HS-5 (cell line): ENCODE results near the gene SELPLG.
"Not testable (repeated sequence)": the region's sequence is repeated elsewhere in the genome, so short reads cannot be mapped to it uniquely, and the experiment has no call there.

Source experiments
- DNase-seq: peaks from one replicate; pipeline ENCODE4 v3.0.0-alpha.2; 2012; ENCODE audit warnings: low read depth

SELPLG gene

DNA sequence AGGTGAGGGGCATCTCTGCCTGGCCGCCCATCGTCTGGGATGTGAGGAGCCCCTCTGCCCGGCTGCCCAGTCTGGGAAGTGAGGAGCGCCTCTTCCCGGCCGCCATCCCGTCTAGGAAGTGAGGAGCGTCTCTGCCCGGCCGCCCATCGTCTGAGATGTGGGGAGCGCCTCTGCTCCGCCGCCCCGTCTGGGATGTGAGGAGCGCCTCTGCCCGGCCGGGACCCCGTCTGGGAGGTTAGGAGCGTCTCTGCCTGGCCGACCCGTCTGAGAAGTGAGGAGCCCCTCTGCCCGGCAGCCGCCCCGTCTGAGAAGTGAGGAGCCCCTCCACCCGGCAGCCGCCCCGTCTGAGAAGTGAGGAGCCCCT is 22.1 kb upstream of the SELPLG start:
- DNase-seq = not testable (repeated sequence)

DNA sequence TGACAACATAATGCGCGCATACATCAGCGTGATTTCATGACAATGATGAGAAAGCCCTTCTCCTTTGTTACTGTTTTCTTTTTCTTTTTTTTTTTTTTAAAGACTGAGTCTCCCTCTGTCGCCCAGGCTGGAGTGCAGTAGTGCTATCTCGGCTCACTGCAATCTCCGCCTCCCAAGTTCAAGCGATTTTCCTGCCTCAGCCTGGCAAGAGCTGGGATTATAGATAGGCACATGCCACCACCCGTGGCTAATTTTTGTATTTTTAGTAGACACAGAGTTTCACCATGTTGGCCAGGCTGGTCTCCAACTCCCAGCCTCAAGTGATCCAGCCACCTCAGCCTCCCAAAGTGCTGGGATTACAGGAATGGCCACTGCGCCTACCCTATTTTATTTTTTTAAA is 20.9 kb upstream of the SELPLG start:
- not testable (repeated sequence) for DNase-seq

DNA sequence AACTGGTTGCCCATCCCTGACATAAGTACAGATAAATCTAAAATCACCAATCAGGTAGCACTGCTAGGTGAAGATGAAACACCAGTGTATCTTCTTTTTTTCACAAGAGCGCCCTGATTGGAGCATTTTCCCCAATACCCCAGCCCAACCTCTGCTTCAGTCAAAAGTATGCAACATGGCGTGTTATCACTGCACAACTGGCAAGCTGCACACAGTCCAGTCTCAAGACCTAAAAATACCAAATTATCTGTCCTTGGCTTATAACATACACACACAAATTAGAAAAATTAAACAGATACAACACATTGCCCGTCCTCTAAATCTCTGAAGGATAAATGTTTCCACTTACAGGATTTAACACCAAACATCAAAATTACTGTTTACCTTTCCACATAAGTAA is 20.2 kb upstream of the SELPLG start:
- no peak for DNase-seq

DNA sequence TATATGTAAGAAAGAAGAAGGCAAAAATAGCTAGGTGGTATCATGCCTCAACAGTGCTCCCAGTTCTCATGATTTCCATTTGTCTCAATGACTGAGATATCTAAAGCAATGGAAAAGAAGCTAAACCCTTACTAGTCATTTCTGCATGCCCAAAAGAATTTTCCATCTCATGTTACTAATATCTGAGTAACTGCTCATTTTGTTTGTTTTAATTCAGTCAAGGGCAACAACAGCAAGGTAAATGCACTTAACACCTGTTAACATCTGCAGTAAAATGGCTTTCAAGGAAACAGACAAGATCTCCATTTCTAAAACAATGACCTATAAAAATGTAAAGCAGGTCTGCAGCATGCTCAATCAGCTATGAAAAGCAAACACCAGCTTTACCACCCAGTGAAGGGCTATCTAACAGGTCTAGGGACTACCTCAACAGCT is 19.4 kb upstream of the SELPLG start:
- no peak for DNase-seq

DNA sequence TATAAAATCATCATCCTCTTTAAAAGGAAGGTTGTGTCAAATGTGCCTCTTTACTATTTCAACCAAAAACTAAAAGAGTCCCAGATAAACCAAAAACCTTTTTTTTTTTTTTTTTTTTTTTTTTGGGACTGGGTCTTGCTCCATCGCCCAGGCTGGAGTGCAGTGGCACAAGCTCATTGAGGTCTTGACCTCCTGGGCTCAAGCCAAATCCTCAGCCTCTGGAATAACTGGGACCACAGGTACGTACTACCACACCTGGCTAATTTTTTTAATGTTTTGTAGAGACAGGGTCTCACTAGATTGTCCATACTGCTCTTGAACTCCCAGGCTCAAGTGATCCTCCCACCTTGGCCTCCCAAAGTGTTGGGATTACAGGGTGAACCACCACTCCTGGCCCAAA is 16.4 kb upstream of the SELPLG start:
- DNase-seq = no peak

DNA sequence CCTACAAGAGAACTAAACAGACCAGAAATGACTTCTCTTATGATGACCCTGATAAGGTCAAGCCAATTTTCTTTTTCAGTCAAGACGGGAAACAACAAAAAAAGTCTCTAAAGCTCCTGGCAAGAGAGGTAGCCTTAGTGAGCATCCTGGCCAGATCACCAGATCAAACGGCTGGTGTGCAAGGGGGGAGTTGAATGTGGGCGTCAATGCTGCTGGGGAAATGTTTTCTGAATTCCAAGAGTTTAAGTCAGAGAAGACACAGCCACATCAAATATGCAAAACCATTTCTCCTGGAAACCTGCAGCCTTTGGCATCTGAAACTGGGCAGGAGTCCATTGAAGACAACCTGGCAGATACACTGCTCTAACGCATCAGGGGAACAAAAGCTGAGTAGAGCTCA is 16.0 kb upstream of the SELPLG start:
- peak; percentile 85 for DNase-seq

DNA sequence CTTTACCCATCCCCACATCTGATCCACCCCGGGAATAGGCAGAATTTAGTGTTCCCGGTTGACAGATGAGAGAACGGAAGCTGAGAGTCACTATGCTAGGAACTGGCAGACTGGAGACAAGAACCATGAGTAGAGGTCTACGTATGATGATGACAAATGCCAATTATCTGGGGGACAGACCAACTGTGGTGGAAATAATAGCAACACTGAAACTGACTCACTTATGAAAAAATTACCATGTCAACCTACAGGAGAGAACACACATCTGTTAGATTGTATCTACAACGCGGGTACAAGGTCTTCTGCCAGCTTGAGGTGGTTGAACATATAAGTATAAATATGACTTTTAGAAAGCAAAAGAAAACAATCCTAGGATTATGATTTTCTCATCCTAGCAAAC is 15.4 kb upstream of the SELPLG start:
- DNase-seq = no peak

DNA sequence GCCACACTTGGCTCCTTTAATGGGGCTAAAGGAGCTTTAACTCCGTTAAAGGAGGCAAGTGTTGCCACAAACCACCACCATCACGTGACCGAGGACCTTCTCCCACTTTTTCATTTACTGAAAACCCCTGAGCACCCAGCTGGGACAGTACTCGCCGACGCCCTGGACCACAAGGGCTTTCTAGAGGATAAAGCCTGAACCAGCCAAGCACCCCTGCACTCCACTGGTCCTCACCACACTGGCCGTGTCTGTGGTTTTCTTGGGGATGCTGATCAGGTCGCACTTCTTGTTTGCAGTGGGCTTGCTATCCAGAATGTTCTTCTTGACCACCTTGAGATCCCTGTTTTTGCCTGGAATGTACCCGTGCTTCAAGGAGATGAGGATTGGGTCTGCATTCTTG is 14.7 kb upstream of the SELPLG start:
- no peak for DNase-seq

DNA sequence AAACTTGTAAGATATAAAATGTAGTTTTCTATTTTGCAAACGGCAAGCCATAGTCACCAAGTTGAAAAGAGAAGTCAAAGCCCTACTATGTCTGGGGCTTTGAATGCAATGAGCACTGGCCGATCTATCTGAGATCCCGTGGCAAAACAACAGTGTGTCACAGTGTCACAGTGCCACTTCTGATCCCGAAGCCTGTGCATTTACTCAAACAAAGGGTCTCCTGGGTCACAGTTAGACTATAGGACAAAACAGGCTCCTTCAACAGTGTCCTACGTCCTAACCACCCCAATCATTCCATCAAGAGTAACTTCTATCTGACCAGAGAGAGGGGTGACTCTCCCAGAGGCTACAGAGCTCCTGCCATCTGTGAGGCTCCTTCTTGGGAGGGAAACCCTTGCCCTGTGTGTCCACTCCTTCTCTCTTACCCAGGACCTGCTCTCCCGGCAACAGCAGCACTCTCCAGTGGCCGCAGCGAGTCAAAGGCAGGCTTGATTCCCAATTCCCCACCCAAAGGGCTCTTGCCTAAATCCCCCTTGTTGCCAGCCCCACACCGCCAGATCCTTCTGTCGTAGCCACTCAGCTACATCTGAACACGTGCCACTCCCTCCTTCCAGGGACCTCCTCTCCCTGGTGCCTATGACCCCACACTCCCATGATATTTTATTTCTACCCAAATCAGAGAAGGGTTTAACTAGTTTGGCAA is 14.0 kb upstream of the SELPLG start:
- no peak for DNase-seq

DNA sequence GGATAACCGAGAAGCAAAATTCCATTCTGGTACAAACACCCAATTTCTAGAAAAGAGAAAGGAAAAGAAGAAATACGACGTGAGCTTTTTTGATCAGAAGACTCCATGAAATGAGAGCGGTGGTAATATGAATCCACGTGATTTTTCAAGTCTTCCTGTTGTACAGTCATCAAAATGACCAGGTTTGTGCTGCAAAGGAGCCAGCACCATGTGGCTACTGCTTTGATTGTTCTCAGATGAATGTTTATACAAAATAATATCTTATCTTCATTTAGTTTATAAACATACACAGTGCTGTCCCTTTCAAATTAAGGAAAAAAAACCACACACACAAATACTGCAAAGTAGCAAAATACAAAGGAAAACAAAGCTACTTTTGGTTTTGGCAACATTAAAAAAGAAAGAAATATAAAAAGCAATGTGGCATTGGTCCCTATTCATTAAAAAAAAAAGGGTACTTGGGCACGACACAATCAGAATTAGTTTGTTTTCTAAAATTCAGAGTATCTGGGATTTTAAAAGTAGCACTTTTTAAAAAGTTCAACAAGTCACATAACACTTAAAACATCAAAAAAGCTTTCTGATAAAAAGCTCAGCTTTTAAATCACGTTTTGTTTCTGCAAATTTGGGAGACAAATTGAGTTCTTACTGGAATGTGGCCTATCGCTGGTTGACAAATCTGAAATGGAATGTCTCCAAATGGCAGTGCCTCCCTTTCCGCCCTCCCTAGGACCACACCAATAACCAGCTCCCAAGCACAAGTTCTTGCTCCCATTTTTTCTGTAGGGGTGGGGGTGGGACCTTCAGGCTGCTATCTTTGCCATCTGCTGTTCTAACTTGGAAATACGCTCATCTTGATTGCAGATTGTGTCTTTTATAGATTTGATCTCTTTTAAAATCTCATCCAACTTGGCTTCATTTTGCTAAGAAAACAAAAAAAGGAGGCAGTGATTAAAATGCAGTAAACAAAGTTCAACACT is 13.2 kb upstream of the SELPLG start:
- no peak for DNase-seq

DNA sequence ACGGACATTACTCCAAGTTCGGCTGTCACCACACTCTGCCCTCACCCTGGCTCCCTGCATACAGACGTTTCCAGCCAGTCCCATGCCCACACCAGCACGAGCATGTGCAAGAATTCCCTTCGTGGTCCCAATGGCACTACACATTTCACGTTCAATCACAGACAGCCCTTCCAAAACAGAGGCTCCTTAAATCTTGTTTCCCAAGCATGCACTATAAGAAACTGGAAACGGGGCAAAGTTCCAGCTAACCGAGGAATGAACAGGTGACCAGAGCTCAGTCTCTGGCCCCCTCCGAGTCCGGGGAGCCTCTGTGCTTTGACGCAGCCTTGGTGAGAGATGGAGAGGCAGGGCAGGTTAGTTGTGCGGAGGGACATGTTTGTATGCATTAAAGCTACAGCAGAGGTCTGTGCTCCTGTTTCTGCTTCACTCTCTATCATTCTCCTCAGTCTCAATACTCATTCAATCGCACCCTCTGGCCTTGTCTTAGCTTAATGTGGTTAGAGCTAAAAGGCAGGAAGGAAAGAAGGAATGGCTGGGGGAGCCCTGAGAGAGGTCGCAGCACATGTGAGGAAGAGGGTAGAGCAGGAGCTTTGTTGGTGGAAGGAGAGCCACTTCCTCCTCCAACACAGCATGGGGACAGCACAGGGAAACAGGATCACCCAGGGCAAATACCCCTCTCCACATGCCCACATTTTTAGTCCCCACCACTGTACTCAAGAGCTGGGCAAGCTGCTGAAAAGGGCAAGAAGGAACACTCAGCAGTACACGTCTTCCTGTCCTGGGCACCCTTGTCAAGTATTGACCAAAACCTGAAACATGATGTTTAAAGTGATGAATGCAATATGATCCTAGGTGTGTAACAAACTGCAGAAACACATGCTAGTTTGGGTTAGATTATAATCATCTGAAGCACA is 12.2 kb upstream of the SELPLG start:
- no peak for DNase-seq

DNA sequence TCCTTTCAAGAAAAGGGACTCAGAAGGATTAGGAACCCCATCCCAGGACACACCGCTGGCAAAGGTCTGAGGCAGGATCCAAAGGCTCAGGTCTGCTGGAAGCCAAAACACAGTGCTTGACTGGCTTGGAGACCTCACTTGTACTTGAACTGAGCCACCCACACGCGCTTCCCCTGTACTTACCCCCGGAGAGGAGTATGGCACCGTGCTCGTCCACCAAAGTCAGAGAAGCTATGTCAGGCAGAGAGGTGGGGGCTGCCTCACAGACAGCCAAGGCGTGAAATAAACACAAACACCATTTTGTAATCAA is 11.1 kb upstream of the SELPLG start:
- no peak for DNase-seq

DNA sequence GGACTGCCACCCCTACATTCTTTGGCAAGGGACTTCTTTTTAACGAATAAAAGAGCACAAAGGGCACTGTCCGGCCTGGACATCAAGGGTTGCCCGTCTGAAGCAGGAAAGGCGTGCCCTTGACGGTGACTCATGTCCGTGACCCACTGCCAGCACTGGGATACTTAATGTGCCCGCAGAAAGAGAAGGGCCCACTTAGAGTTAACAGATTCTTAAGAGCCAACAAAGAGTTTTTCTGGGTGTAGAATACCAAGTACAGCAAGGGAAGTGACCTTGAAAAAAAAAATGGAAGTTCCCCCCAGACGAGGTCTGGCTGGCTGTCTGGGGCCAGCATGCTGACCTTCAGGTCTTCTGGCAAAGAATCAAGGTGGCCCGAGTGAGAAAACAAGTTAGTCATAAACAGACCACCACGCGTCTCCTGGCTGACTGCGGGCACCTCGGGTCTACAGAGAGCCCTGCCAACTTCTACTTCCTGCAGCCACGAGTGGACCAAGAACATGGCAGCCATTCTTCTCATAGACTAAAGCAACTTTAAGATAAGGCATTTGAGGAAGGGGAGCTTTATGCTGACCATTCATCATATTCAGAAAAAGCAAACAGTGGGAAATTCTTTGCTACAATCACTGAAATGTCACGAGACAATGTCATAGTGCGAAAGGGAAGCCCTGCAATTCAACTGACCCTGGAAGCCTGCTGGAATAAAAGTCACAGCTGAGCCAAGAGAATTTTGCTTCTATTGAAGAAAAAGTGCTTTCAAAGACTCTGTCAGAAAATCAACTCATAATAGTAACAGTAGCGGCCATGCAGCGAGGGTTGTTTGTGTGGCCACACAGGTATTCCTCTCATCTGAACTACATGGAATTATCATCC is 10.5 kb upstream of the SELPLG start:
- no peak for DNase-seq

DNA sequence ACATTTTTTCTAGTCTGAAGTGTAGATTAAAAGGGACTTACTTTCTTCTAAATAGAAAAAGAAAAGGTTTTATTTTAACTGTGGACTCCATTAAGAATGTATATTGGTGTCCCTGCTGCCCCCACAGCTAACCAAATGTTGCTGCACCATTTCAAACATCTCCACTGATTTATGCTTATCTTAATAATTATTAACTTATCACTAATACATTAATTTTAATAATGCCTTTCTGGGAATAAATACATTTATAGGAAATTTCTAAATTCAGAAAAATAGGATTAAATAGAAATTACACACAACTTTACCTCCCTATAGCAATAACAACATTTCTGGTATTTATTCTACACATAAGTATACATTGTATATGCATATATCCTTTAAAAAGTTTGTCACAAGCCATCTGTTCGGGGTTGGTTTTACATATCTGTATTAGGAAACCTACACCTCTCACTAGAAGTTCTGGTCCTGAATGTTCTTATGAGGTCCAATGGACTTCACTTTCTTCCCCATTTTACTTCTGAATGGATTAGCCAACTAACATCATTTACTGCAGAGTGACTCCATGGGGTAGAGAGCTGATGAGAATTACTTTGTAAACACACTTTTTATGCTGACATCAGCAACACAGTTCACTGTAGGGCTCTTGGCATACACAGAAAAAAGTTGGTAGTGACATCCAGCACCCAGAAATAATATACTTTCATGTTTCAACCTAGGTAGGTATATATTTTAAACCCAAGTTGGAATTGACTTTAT is 9.4 kb upstream of the SELPLG start:
- DNase-seq = no peak

DNA sequence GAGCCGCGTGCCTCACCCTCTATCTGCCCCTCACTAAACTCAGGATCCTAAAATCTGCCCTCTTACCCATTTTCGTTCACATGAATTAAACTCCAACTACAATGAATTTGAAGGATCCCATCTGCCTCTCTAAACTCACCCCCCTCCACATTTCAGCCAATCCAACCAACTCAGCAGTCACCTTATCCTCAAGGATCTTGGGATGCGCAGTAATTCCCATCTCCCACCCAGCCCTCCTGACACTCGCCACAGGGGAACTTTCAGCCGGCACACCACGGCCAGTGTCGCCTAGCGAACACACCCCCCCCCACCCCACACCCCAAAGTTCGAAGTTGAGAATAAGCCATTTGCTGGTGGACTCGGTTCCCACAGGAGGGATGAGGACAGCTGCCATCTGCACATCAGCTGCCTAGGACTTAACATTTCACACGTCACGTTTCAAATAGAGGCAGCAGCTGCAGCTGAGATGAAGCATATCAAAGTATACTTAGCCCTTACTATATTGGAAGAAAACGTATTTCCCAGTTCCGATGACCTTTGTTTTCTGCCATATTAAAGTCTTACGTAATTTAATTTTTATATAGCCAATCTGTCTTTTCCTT is 8.7 kb upstream of the SELPLG start:
- DNase-seq = no peak

DNA sequence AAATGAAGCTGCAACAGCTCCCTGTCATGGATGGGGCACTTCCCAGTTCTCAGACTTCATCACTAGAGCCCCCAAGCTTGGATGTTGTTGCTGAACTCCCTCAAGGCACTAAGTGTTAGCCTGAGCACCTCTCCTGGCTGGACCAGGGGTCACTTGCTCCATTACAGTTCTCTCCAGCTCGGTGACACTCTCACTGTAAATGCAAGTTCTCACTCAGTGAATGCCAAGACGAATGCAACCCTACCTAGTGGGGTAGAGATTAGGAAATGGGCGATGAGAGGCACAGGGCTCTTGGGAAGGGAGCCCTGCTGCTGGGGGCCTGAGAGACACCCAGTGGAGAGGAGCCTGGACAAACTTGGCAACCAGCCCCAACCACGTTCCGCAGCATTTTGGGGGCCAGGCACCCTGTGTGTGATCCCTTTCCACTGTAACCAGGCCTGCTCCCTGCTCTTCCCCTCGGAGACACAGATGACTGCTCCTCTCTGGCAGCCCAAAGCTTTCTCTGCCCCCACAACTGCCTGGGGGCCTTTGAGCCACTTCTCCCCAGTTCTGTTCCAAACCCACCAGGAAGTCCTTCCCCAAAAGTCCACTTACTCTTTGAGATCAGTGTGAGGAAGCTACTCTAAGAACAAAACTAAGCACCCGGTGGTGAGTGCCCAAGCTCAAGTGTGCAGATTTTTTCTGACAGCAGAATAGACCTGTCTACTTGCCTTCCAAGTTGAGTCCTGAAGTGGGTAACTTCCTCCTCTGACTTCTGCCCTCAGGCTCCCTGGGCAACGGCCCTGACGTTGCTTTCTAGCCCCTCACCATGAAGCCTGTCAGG is 8.0 kb upstream of the SELPLG start:
- DNase-seq = no peak

DNA sequence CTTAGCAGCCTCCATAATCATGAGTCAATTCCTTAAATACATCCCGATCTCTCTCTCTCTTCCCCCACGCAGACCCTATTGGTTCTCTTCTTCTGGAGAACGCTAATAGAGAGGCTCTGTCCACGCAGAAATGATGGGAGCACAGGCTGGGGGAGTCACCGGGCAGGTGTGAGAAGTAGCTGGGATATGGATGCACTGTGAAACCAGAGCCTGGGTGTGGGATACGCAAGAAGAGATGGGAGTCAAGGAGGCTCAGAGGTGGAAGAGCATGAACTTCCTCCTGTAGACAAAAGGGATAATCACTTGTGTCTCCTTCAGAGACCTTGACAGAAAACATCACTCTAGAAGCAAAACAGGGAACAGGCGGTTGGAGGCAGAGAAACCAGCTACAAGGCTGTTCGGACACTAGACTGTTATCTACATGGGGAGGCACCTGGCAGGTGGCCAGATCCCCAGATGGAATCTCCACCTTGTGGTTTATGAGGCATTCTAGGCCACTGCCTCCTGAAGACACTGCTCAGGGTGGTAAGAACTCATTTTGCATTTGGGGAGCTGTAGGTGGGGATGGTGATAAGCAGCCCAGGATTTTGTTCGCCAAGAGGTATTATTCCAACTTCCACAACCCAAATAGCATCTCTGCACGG is 7.2 kb upstream of the SELPLG start:
- no peak for DNase-seq

DNA sequence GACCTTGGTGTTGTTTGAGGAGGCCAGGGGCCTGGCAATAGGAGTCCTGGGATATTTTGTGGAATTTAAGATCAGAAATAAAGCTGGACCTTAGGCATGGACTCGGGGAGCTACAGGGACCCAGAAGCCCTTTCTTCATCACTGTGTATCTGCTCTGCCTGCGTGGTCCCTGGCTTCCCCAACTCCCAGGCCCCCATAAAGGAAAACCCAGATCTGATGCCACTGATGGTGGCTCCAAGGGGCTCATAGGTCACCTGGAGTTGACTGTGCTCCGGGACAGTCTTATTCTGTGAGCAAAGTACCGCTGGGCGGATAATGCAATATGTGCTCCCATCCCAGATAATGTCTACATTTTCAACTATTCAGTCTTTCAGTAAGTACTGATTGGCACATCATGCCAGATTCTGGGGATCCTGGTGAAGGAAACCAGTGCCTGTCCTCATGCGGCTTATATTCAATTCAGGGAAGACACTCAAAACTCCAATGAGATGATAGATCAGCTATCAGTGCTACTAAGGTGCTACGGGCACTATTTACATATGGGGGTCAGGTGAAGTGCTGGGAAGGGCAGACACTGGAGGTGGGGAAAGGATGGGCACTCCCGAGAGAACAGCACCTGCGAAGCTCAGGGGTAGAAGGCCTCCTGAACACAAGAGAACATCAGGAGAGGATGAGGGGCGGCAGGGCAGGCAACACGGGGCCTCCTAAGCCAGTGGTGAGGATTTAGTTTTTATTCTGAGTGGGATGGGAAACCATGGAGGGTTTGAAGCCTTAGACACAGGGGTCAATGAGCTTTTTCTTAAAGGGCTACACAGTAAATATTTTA is 5.5 kb upstream of the SELPLG start:
- no peak for DNase-seq
